ENCODE results near the gene HAUS5. TPM values are rescaled to one million over a fixed set of nuclear protein-coding genes. Genes with fewer than 3 reads are reported as not detected.

HAUS5 gene
- total and polyA plus RNA-seq, 2 of the 8 experiments (the other 6 are each of a cell fraction or from before 2014, with no cell fraction given) = 13.8 to 25.7 TPM

DNA sequence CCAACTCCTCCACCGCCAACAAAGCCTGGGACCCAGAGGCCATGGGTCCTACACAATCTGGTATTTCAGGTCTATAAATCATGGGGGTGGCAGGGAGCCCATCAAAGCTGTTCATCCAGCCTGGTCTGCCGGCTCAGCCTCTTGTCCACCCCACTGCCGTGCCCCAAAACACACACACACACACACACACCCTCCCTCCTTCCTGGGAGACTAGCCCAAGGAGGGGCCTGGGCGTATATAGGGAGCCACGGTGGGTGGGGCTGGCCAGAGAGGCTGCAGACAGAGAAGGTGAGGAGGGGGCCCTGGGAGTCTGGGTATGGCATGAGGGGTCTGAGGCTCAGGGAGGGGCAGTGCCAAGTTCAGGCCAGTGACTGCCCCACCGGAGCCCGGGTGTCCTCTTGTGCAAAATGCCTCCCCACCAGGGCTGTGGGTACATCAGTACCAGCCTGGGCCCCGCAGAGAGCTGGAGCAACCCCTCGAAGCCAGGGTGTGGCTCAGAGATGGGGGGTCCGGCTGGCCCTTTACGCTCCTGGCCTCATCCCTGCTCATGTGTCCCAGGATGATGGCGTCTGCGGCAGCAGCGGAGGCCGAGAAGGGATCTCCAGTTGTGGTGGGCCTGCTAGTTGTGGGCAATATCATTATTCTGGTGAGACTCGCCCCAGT is 53.8 kb downstream of the HAUS5 start, which contains the start of gene UPK1A (continued):
- TF ChIP-seq HDAC6 (IDR thresholded peaks at IDR 0.05; ENCODE audit: low read depth, low read length) = no peak
- no peak for TF ChIP-seq BCL11A (IDR thresholded peaks at IDR 0.05; ENCODE audit: low read depth in 2 of 2, low read length in 2 of 2)
- TF ChIP-seq GTF2F1 (IDR thresholded peaks at IDR 0.05; ENCODE audit: borderline replicate concordance, low read depth, low read length) = no peak
- TF ChIP-seq SIRT6 (IDR thresholded peaks at IDR 0.05; ENCODE audit: low read length) = no peak
